Measurements from ENCODE around the gene PIAS4.

Gene PIAS4

GRCh38 chr19:3981373-3981735 lies 26.2 kb upstream of the PIAS4 start:
- POLR2A ChIA-PET = interaction anchor here (8.3 kb wide), 1 partner anchor 11 kb away, joined by 258 read pairs; the partner anchor contains the start of gene DAPK3
- TF ChIP-seq ZNF155 (tag by site-specific recombination; IDR thresholded peaks at IDR 0.05) (no peak), ZNF529 (tag by site-specific recombination; IDR thresholded peaks at IDR 0.05; ENCODE audit: insufficient replicate concordance) (no peak), ZBTB44 (tag by site-specific recombination; IDR thresholded peaks at IDR 0.05) (no peak), ZNF501 (tag by site-specific recombination; IDR thresholded peaks at IDR 0.05) (no peak), ZNF629 (tag by site-specific recombination; IDR thresholded peaks at IDR 0.05) (no peak), ZNF138 (tag by site-specific recombination; IDR thresholded peaks at IDR 0.05; ENCODE audit: borderline replicate concordance) (no peak), ZNF585B (tag by site-specific recombination; IDR thresholded peaks at IDR 0.05) (no peak), ZNF677 (tag by site-specific recombination; IDR thresholded peaks at IDR 0.05) (no peak), ZNF513 (tag by site-specific recombination; IDR thresholded peaks at IDR 0.05) (no peak), ZNF548 (tag by site-specific recombination; IDR thresholded peaks at IDR 0.05) (no peak), ZFP41 (tag by site-specific recombination; IDR thresholded peaks at IDR 0.05; ENCODE audit: borderline replicate concordance) (no peak), MZF1 (tag by site-specific recombination; IDR thresholded peaks at IDR 0.05; ENCODE audit: borderline replicate concordance) (no peak), ZNF133 (tag by site-specific recombination; IDR thresholded peaks at IDR 0.05) (no peak)
- TF ChIP-seq, protein P1, sequence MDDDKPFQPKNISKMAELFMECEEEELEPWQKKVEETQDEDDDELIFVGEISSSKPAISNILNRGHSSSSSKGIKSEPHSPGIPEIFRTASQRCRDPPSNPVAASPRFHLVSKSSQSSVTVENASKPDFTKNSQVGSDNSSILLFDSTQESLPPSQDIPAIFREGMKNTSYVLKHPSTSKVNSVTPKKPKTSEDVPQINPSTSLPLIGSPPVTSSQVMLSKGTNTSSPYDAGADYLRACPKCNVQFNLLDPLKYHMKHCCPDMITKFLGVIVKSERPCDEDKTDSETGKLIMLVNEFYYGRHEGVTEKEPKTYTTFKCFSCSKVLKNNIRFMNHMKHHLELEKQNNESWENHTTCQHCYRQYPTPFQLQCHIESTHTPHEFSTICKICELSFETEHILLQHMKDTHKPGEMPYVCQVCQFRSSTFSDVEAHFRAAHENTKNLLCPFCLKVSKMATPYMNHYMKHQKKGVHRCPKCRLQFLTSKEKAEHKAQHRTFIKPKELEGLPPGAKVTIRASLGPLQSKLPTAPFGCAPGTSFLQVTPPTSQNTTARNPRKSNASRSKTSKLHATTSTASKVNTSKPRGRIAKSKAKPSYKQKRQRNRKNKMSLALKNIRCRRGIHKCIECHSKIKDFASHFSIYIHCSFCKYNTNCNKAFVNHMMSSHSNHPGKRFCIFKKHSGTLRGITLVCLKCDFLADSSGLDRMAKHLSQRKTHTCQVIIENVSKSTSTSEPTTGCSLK (tag by site-specific recombination; IDR thresholded peaks at IDR 0.05) = no peak
- CTCF ChIA-PET = interaction anchor here (0.7 to 1.0 kb wide), 2 partner anchors 10 to 12 kb away, joined by 3 read pairs; partner anchors contain the start of gene DAPK3
- Histone ChIP-seq H3K27ac (ENCODE audit: extremely low read depth, low read depth, low read length) (0 out of 2 replicates have a peak overlapping the region, but pooled peaks have one; percentile 25), H3K4me1 (ENCODE audit: control insufficient read depth, insufficient read depth, low read length) (peaks cover 4% of the 10 kb centered on the region; the same call in 1 of the 2 replicates), H3K4me3 (ENCODE audit: low read depth, low read length) (no peak overlapping the region), H3K36me3 (ENCODE audit: control insufficient read depth in 2 of 2, insufficient read depth in 1 of 2, low read length in 2 of 2) (peaks cover 28 to 84% of the 10 kb centered on the region in 2 experiments), H3K9me3 (ENCODE audit: control insufficient read depth, insufficient read depth, low read depth, low read length) (no peaks in the 10 kb centered on the region)

- TF ChIP-seq ZNF747 (tag by site-specific recombination; IDR thresholded peaks at IDR 0.05) = no peak
- TF ChIP-seq ZIC2 (tag by site-specific recombination; IDR thresholded peaks at IDR 0.05) = no peak
- TF ChIP-seq ZNF623 (tag by site-specific recombination; IDR thresholded peaks at IDR 0.05) = no peak
- H3K4me1 ChIP-seq (ENCODE audit: control insufficient read depth, insufficient read depth, low read length) = peaks cover 11% of the 10 kb centered on the region; the same call in 1 of the 2 replicates
- H3K27ac ChIP-seq (ENCODE audit: extremely low read depth, low read depth, low read length) = peak overlapping the region; percentile 25; the same call in 1 of the 2 replicates
- H3K9me3 ChIP-seq (ENCODE audit: control insufficient read depth, insufficient read depth, low read depth, low read length) = no peaks in the 10 kb centered on the region
- ChIA-PET CTCF (interaction anchor here (0.6 to 1.0 kb wide), 3 partner anchors 11 to 82 kb away, joined by 3 read pairs; partner anchors contain the start of gene DAPK3), POLR2A (interaction anchor here (0.6 to 8.3 kb wide), 2 partner anchors 11 kb away, joined by 3 to 258 read pairs; partner anchors contain the start of gene DAPK3)
- H3K4me3 ChIP-seq (ENCODE audit: low read depth, low read length) = no peak overlapping the region
- H3K36me3 ChIP-seq (ENCODE audit: control insufficient read depth in 2 of 2, insufficient read depth in 1 of 2, low read length in 2 of 2) = peaks cover 28 to 77% of the 10 kb centered on the region in 2 experiments
These were observed 25.5 kb upstream of the PIAS4 start for GRCh38 chr19:3981736-3982681.

Measured in HEK293 (cell line).